GM21390 (cell line): ENCODE data around the gene TMIGD2.
"Not testable (repeated sequence)": the region's sequence is repeated elsewhere in the genome, so short reads cannot be mapped to it uniquely, and the experiment has no call there.

Experiments used
- ATAC-seq: cut with Tn5 transposase; IDR thresholded peaks from one replicate; pipeline ENCODE4 v1.9.1; 2021; ENCODE audit not compliant: unreplicated experiment

Gene TMIGD2

GRCh38 chr19:4298810-4299550 is 3.2 kb downstream of the TMIGD2 start:
- no peak for ATAC-seq

DNA sequence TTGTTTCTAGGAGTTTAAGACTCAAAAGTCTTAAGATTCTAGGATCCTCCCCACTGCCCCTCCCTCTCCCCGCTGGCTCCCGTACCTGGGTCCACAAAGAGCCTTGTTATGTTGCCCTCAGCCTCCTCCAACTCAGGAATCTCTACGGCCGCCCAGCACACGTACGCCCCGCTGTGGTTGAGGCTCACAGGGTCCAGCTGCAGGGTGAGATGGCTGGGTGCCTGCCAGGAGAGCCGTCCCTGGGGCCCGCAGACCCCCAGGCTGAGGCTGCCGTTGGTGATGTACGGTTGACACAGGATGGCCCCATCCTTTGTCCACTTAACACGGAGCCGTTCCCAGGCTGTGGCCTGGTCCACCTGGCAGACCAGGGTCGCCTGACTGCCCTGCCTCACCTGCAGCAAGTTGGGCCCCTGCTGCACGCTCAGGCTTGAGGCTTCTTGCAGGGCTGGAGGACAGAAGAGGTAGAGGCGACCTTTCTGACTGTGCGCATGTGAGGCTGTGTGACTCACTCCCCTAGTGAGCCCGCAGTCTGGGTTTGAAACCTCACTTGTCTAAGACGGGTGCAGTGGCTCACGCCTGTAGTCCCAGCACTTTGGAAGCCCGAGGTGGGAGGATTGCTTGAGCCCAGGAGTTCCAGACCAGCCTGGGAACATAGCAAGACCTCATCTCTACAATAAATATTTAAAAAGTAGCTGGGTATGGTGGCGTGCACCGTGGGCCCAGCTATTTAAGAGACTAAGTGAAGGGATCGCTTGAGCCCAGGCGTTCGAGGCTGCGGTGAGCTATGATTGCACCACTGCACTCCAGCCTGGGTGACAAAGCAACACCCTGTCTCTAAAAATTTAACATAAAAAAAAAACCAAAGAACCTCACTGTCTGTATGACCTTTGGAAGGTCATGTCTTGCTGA is 4.0 kb downstream of the TMIGD2 start:
- no peak for ATAC-seq

DNA sequence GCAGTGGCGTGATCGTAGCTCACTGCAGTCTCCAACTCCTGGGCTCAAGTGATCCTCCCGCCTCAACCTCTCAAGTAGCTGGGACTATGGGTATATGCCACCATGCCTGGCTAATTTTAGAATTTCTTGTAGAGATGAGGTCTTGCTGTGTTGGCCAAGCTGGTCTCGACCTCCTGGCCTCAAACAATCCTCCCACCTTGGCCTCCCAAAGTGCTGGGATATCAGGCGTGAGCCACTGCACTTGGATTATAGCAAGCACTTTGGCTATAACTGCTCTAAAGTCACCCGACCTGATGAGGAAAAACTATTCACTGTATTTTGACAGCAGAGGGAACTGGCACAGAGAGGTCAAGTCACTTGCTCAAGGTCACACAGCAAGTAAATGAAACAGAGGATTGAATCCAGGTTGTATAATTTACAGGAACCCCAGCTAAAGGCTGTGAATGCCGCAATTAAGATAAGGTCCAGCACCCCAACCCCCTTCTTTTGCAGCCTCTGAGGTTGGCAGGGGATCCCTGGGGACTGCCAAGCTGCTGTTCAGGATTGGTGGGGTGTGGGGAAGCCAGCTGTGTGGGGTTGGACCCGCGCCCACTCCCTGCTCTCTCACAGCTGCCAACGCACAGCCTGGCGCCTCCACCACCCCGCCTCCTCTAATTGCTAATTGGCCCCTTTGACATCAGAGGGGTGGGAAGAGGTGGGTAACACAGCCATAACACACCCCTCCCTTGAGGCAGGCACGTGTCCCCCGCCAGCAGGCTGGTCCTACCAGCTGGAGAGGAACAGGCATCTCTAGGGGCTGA is 6.0 kb downstream of the TMIGD2 start:
- ATAC-seq: no peak

GRCh38 chr19:4294389-4294788 is 7.8 kb downstream of the TMIGD2 start:
- no peak for ATAC-seq

DNA sequence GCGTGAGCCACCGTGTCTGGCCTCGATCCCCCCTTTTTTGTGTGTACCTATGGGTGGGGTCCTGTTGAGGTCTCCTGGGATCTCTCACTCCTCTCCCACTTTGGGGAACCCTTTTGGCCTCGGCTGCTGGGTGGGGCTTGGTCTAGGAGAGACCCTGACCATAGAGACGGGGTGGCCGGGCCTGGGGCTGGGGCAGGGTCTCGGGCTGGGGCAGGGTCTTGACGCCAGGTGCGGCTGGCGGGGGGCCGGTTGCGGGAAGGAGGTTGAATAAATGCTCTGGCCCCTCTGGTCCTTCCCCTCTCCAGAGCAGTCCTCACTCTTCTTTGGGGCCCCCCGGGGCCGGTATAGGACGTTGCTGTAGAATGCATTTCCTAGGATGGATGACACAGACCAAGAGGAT is 9.7 kb downstream of the TMIGD2 start:
- ATAC-seq: no peak

GRCh38 chr19:4291184-4291732 is 10.9 kb downstream of the TMIGD2 start:
- ATAC-seq: no peak

DNA sequence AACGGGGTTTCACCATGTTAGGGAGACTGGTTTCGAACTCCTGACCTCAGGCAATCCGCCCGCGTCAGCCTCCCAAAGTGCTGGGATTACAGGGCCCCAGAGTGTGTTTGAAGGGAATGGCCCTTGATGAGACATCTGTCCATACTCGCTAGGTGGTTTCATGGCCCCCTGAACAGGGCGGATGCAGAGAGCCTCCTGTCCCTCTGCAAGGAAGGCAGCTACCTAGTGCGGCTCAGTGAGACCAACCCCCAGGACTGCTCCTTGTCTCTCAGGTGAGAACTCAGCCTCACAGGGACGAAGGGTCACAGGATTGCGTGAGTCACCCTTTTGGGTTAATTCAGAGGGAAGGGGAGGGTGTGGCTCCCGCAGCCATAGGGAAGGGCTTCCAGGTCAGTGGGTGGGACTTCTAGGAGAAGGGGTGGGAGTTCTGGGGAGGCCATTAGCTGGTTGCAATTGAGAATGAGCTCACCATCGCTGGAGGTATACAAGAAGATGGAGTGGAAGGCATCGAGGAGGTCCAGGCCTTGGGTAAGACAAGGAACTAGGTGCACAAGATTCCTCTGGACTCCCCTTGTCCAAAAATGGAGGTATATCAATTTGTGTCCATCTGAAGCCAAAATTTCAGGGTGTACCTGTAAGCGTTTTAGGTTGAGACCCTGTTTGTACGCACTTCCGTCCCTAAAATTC is 14.0 kb downstream of the TMIGD2 start:
- no peak for ATAC-seq

- ATAC-seq: not testable (repeated sequence)
Measured at GRCh38 chr19:4286141-4286540, 16.0 kb downstream of the TMIGD2 start.

DNA sequence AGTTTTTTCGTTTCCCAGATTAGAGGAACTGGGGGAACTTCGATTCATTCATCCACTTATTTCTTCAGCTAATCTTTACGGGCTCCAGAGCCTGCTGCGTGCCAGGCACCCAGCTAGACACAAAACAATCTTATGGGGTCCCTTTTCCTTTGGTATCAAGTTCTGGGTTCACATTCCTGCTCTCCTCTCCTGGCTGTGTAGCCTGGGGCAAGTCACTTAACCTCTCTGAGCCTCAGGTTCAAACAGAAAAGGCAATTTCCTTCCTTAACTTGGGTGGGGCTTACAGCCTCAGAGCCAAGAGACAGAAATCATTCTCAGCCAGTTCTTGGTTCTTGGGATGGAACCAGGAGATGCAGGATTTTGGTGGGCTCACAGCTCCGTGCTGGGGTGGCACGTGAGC is 17.2 kb downstream of the TMIGD2 start:
- ATAC-seq: no peak

DNA sequence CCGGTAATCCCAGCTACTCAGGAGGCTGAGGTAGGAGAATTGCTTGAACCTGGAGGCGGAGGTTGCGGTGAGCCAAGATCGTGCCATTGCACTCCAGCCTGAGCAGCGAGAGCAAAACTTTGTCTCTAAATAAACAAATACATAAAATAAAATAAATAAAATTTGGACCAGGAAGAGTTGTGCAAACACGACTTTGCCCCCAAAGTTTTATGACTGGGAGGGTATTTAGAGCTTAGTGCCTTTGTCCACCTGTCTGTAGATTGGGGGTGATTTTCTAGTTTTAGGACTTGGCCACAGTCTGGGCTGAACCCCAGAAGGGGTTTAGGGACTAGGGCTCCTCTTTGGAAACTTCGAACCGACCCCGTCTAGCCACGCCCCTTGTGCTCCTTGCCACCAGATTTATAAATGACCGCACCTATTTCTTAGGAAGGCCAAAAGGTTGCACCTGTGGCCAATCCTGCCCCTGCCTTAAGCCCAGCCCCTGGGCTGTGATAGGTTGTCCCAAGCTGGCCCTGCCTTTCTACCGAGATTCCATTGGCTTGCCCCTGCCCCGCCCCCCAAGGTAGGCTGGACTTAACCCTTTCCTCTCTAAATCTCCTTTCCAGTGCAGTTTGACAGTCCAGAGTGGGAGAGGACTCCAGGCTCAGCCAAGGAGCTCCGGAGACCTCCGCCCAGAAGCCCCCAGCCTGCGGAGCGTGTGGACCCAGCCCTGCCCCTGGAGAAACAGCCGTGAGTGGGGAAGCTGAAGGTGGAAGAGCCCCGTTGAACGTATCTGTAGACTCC is 17.8 kb downstream of the TMIGD2 start:
- ATAC-seq: no peak

DNA sequence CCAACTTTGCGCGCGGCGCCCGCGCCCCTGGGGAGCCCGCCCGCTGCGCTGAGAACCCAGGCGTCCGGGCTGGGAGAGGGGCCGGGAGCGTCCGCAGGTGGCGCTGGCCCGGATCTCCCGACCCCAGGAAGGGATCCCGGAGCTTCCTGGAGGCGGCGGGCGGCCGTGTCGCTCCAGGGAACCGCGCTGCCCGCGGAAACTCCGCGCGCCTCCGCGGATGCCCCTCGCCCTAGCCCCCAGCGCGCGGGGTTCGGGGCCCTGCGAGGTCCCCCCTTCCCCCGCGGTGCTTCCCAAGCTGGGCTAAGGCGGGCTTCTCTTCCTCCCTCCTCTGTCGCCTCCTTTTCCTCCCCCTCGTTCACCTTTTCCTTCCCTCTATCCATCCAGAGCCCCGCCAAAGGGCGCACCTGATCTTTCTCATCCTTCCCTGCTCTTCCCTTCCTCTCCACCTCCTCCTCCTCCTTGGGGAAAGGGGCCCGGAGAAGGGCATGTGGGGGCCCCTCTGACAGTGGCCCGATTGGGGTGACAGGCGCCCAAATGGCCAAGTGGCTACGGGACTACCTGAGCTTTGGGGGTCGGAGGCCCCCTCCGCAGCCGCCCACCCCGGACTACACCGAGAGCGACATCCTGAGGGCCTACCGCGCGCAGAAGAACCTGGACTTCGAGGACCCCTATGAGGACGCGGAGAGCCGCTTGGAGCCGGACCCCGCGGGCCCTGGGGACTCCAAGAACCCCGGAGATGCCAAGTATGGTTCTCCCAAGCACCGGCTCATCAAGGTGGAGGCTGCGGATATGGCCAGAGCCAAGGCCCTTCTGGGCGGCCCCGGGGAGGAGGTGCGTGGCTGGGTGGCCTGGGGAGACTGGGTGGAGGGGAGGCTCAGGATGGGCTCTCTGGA is 22.4 kb downstream of the TMIGD2 start:
- ATAC-seq: no peak

- ATAC-seq: no peak
Measured at GRCh38 chr19:4279267-4279529, 23.0 kb downstream of the TMIGD2 start.

- no peak for ATAC-seq
Measured at GRCh38 chr19:4278419-4279266, 23.5 kb downstream of the TMIGD2 start, which contains the start of gene SHD. SHD (plus strand) TSS chr19:4279266; CDS start chr19:4280064, 798 bp downstream.

- ATAC-seq: no peak
Measured at GRCh38 chr19:4278010-4278409, 24.2 kb downstream of the TMIGD2 start.

- ATAC-seq: no peak
Measured at GRCh38 chr19:4277191-4277696, 24.9 kb downstream of the TMIGD2 start.

DNA sequence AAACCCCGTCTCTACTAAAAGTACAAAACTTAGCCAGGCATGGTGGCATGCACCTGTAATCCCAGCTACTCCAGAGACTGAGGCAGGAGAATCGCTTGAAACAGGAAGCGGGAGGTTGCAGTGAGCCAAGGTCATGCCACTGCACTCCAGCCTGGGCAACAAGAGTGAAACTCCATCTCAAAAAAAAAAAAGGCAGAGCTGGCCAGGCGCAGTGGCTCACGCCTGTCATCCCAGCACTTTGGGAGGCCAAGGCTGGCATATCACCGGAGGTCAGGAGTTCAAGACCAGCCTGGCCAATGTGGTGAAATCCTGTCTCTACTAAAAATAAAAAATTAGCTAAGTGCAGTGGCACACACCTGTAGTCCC is 27.9 kb downstream of the TMIGD2 start:
- ATAC-seq: not testable (repeated sequence)

DNA sequence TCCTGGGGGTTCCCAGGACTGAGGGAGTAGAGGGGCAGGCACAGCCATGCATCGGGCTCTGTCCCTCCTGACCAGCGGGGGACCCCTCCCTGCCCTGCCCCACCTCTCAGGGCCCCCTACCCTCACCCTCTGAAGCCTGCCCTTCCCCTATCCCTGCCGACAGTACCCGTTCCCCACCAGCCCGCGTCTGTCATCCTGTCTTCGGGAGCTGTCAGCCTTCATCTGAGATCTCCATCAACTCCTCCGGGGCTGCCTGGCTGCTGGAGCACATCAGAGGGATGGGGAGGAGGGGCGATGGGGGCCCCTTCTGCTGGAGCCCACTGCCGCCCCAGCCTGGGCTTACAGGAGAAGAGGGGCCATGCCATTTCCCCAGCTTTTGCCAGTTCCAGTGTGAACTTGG is 29.3 kb downstream of the TMIGD2 start:
- ATAC-seq: no peak
